AG08396 (cell line): Measurements from ENCODE around the gene PCDHA5.
"Not testable (repeated sequence)": the region's sequence is repeated elsewhere in the genome, so short reads cannot be mapped to it uniquely, and the experiment has no call there.

Experiments used
- DNase-seq: peaks from one replicate; pipeline ENCODE4 v3.0.0; 2012; ENCODE audit warnings: low spot score, mixed read lengths

The PCDHA5 gene

DNA sequence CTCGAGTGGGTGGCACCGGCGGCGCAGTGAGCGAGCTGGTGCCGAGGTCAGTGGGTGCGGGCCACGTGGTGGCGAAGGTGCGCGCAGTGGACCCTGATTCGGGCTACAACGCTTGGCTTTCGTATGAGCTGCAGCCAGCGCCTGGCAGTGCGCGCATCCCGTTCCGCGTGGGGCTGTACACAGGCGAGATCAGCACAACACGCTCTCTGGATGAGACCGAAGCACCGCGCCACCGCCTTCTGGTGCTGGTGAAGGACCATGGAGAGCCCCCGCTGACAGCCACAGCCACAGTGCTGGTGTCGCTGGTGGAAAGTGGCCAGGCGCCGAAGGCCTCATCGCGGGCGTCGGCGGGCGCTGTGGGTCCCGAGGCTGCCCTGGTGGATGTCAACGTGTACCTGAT is 2.1 kb downstream of the PCDHA5 start:
- no peak for DNase-seq

DNA sequence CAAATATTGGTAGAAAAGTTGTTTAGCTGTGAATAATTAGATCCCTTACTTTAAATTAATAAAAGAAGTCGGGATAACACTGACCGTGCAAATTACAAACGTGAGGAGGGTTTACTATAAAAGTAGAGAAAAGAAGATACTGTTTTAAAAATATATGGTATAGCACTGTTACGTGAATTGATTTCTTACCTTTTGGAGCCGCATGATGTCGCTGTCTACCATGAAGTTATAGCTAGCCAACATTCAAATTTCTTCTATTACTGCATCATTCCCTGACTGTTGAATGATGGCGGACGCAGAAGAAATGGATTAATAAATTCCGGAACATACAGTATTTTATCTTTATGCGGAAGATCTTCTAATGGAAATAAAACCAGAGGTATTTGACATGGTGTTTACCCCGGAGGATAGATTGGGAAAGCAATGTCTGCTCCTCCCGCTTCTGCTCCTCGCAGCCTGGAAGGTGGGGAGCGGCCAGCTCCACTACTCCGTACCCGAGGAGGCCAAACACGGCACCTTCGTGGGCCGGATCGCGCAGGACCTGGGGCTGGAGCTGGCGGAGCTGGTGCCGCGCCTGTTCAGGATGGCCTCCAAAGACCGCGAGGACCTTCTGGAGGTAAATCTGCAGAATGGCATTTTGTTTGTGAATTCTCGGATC is 6.4 kb downstream of the PCDHA5 start, which contains the start of gene PCDHA6:
PCDHA6 (plus strand) TSS at position 257 of the 658 bp plus-strand sequence; CDS start at position 389, 132 bp downstream.
- no peak for DNase-seq

DNA sequence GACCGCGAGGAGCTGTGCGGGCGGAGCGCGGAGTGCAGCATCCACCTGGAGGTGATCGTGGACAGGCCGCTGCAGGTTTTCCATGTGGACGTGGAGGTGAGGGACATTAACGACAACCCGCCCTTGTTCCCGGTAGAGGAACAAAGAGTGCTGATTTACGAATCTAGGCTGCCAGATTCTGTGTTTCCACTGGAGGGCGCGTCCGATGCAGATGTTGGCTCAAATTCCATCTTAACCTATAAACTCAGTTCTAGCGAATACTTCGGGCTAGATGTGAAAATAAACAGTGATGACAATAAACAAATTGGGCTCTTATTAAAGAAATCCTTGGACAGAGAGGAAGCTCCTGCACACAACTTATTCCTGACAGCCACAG is 6.9 kb downstream of the PCDHA5 start:
- DNase-seq, result no peak

DNA sequence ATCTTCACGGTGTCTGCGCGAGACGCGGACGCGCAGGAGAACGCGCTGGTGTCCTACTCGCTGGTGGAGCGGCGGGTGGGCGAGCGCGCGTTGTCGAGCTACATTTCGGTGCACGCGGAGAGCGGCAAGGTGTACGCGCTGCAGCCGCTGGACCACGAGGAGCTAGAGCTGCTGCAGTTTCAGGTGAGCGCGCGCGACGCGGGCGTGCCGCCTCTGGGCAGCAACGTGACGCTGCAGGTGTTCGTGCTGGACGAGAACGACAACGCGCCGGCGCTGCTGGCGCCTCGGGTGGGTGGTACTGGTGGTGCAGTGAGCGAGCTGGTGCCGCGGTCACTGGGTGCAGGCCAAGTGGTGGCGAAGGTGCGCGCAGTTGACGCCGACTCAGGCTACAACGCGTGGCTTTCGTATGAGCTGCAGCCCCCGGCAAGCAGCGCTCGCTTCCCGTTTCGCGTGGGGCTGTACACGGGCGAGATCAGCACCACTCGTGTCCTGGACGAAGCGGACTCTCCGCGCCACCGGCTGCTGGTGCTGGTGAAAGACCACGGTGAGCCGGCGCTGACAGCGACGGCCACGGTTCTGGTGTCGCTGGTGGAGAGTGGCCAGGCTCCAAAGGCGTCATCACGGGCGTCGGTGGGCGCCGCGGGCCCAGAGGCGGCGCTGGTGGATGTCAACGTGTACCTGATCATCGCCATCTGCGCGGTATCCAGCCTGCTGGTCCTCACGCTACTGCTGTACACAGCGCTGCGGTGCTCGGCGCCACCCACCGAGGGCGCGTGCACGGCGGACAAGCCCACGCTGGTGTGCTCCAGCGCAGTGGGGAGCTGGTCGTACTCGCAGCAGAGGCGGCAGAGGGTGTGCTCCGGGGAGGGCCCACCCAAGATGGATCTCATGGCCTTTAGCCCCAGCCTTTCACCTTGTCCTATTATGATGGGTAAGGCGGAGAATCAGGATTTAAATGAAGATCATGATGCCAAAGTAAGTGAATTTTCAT is 8.4 kb downstream of the PCDHA5 start:
- DNase-seq, result not testable (repeated sequence)

DNA sequence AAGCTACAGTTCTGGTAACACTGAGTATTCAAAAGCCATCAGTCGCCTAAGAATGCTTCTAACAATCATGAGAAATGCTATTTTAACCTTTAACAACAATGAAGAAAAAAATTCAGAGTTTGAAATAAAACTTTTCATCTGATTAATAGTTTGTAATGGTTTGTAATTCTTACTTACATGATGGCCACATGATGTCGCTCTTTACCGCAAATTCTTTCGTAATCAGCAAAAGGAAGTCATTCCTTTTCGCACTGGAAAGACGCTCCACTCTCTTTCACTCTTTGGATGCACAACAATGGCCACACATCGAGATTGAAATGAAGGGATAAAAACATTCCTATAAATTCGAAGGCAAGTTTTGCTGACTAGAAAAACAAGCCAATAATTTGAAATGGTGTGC is 12.6 kb downstream of the PCDHA5 start, which contains the start of gene PCDHA7:
PCDHA7 (plus strand) TSS at position 277 of the 400 bp plus-strand sequence; CDS start at position 392, 115 bp downstream.
- DNase-seq, result peak; percentile 26

DNA sequence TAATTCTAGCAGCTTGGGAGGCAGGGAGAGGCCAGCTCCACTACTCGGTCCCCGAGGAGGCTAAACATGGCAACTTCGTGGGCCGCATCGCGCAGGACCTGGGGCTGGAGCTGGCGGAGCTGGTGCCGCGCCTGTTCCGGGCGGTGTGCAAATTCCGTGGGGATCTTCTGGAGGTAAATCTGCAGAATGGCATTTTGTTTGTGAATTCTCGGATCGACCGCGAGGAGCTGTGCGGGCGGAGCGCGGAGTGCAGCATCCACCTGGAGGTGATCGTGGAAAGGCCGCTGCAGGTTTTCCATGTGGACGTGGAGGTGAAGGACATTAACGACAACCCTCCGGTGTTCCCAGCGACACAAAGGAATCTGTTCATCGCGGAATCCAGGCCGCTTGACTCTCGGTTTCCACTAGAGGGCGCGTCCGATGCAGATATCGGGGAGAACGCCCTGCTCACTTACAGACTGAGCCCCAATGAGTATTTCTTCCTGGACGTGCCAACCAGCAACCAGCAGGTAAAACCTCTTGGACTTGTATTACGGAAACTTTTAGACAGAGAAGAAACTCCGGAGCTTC is 13.1 kb downstream of the PCDHA5 start:
- DNase-seq, result not testable (repeated sequence)

DNA sequence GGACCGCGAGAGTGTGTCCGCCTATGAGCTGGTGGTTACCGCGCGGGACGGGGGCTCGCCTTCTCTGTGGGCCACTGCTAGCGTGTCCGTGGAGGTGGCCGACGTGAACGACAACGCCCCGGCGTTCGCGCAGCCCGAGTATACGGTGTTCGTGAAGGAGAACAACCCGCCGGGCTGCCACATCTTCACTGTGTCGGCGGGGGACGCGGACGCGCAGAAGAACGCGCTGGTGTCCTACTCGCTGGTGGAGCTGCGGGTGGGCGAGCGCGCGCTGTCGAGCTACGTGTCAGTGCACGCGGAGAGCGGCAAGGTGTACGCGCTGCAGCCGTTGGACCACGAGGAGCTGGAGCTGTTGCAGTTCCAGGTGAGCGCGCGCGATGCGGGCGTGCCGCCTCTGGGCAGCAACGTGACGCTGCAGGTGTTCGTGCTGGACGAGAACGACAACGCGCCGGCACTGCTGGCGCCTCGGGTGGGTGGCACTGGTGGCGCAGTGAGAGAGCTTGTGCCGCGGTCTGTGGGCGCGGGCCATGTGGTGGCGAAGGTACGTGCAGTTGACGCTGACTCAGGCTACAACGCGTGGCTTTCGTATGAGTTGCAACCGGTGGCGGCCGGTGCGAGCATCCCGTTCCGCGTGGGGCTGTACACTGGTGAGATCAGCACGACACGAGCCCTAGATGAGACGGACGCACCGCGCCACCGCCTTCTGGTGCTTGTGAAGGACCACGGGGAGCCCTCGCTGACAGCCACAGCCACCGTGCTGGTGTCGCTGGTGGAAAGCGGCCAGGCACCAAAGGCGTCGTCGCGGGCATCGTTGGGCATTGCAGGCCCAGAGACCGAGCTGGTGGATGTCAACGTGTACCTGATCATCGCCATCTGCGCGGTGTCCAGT is 14.5 kb downstream of the PCDHA5 start:
- DNase-seq, result no peak

DNA sequence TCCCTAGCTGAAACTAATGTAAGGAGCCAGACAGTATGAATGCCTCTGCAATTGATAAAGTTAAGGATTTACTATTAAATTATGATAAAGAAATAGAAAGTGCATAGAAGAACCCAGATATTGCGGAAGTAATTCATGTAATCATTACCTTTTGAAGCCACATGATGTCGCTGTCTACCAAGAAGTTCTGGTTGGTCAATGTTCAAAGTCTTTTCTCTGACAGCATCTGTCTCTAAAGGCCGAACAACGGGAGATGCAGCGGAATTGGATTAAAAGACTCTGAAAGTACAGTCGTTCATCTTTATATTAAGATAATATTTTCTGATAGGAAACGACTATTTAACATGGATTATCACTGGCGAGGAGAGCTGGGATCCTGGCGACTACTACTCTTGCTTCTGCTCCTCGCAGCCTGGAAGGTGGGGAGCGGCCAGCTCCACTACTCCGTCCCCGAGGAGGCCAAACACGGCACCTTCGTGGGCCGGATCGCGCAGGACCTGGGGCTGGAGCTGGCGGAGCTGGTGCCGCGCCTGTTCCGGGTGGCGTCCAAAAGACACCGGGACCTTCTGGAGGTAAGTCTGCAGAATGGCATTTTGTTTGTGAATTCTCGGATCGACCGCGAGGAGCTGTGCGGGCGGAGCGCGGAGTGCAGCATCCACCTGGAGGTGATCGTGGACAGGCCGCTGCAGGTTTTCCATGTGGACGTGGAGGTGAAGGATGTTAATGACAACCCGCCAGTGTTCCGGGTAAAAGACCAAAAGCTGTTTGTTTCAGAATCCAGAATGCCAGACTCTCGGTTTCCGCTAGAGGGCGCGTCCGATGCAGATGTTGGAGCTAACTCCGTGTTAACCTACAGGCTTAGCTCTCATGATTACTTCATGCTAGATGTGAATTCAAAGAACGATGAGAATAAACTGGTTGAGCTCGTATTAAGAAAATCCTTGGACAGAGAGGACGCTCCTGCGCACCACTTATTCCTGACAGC is 19.9 kb downstream of the PCDHA5 start, which contains the start of gene PCDHA8:
PCDHA8 (plus strand) TSS at position 210 of the 985 bp plus-strand sequence; CDS start at position 345, 135 bp downstream.
- DNase-seq, result no peak

DNA sequence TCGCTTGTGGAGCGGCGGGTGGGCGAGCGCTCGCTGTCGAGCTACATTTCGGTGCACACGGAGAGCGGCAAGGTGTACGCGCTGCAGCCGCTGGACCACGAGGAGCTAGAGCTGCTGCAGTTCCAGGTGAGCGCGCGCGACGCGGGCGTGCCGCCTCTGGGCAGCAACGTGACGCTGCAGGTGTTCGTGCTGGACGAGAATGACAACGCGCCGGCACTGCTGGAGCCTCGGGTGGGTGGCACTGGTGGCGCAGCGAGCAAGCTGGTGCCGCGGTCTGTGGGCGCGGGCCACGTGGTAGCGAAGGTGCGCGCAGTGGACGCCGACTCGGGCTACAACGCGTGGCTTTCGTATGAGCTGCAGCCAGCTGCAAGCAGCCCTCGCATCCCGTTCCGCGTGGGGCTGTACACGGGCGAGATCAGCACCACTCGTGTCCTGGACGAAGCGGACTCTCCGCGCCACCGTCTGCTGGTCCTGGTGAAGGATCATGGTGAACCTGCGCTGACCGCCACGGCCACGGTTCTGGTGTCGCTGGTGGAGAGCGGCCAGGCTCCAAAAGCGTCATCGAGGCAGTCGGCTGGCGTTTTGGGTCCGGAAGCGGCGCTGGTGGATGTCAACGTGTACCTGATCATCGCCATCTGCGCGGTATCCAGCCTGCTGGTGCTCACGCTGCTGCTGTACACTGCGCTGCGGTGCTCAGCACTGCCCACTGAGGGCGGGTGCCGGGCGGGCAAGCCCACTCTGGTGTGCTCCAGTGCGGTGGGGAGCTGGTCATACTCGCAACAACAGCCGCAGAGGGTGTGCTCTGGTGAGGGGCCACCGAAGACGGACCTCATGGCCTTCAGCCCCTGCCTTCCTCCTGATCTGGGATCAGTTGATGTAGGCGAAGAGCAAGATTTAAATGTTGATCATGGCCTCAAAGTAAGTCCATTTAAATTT is 21.7 kb downstream of the PCDHA5 start:
- no peak for DNase-seq

DNA sequence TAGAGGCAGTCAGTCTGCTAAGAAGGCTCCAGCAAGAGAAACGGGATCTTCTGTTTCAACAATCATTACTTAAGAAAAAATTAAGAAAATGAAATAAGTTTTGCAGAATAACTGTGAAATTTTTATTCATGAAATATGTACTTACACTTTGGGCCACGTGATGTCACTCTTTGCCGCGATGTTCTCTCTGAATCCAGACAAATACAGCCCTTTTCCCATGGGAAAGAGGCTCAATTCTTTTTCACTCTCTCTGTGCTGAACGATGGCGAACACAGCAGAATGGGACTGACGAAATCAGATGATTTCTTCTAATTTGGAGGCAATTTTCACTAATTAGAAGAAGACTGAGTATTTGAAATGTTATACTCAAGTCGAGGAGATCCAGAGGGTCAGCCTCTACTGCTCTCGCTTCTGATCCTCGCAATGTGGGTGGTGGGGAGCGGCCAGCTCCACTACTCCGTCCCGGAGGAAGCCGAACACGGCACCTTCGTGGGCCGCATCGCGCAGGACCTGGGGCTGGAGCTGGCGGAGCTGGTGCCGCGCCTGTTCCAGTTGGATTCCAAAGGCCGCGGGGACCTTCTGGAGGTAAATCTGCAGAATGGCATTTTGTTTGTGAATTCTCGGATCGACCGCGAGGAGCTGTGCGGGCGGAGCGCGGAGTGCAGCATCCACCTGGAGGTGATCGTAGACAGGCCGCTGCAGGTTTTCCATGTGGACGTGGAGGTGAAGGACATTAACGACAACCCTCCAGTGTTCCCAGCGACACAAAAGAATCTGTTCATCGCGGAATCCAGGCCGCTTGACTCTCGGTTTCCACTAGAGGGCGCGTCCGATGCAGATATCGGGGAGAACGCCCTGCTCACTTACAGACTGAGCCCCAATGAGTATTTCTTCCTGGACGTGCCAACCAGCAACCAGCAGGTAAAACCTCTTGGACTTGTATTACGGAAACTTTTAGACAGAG is 27.0 kb downstream of the PCDHA5 start, which contains the start of gene PCDHA9:
PCDHA9 (plus strand) TSS at position 244 of the 964 bp plus-strand sequence; CDS start at position 358, 114 bp downstream.
- not testable (repeated sequence) for DNase-seq

DNA sequence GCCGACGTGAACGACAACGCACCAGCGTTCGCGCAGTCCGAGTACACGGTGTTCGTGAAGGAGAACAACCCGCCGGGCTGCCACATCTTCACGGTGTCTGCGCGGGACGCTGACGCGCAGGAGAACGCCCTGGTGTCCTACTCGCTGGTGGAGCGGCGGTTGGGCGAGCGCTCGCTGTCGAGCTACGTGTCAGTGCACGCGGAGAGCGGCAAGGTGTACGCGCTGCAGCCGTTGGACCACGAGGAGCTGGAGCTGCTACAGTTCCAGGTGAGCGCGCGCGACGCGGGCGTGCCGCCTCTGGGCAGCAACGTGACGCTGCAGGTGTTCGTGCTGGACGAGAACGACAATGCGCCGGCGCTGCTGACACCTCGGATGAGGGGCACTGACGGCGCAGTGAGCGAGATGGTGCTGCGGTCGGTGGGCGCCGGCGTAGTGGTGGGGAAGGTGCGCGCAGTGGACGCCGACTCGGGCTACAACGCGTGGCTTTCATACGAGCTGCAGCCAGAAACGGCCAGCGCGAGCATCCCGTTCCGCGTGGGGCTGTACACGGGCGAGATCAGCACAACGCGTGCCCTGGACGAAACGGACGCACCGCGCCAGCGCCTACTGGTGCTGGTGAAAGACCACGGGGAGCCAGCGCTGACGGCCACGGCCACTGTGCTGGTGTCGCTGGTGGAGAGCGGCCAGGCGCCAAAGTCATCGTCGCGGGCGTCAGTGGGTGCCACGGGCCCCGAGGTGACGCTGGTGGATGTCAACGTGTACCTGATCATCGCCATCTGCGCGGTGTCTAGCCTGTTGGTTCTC is 28.6 kb downstream of the PCDHA5 start:
- DNase-seq, result not testable (repeated sequence)

DNA sequence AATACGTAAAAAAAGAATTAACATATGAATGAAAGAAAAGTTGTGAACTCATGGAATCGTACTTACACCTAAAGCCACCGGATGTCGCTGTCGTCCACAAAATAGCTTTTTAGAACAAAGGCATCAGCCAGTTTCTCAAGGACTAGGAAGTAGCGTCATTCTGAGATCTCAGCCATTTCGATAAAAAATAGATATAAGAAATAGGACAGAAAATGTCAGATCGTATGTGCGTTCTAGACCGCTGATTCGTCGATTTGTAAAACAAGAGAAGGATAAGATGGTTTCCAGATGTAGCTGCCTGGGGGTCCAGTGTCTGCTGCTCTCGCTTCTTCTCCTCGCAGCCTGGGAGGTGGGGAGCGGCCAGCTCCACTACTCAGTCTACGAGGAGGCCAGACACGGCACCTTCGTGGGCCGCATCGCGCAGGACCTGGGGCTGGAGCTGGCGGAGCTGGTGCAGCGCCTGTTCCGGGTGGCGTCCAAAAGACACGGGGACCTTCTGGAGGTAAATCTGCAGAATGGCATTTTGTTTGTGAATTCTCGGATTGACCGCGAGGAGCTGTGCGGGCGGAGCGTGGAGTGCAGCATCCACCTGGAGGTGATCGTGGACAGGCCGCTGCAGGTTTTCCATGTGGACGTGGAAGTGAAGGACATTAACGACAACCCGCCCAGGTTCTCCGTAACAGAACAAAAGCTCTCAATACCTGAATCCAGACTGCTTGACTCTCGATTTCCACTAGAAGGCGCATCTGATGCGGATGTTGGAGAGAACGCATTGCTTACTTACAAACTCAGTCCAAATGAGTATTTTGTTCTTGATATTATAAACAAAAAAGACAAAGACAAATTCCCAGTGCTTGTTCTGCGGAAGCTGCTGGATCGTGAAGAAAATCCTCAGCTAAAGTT is 34.6 kb downstream of the PCDHA5 start, which contains the start of gene PCDHA10:
PCDHA10 (plus strand) TSS at position 126 of the 903 bp plus-strand sequence; CDS start at position 278, 152 bp downstream.
- DNase-seq, result no peak

DNA sequence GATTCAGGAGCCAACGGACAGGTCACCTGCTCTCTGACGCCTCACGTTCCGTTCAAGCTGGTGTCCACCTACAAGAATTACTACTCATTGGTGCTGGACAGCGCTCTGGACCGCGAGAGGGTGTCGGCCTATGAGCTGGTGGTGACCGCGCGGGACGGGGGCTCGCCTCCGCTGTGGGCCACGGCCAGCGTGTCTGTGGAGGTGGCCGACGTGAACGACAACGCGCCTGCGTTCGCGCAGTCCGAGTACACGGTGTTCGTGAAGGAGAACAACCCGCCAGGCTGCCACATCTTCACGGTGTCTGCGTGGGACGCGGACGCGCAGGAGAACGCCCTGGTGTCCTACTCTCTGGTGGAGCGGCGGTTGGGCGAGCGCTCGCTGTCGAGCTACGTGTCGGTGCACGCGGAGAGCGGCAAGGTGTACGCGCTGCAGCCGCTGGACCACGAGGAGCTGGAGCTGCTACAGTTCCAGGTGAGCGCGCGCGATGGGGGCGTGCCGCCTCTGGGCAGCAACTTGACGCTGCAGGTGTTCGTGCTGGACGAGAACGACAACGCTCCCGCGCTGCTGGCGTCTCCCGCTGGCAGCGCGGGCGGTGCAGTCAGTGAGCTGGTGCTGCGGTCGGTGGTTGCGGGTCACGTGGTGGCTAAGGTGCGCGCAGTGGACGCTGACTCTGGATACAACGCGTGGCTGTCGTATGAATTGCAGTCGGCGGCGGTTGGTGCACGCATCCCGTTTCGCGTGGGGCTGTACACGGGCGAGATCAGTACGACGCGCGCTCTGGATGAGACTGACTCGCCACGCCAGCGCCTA is 36.0 kb downstream of the PCDHA5 start:
- no peak for DNase-seq

DNA sequence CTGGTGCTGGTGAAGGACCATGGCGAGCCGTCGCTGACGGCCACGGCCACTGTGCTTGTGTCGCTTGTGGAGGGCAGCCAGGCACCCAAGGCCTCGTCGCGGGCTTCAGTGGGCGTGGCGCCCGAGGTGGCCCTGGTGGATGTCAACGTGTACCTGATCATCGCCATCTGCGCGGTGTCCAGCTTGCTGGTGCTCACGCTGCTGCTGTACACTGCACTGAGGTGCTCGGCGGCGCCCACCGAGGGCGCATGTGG is 36.5 kb downstream of the PCDHA5 start:
- DNase-seq, result no peak
